ENCODE results near the gene CCDC92B.

The CCDC92B gene

DNA sequence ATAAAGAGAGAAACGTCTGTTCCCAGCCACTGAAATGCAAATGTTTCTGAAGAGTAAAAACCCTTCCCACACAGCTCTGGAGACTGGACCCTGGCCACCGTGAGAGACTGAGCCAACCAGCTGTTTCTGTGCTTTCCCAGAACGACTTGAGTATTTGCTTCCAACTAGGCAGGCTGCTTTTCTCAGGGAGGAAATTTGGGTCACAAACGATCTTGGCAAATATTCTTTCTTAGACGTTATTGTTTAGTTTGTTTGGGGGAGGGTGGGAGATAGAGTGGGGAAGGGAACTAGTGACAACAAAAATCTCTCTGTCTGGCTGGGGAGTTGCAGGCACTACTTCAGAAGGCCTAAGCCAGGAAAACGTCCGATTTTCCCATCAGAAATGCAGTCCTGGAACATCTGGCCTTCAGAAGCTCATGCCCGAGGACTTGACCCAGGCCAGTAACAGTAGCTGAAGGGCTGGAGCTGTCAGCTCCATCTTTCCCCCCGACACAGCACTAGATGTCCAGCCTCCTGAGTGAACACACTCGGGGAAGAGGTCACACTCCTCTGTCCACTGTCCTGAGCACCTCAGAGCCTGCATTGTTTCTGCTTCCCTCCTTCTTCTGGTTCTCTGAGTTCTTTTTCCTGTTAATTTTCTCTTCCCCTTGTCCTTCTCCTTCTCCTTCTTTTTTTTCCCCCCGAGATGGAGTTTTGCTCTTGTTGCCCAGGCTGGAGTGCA lies 4.0 kb downstream of the CCDC92B start:
- WGBS, 2 experiments = 67 to 73% methylated on average over 11 of the region's 11 CpGs

GRCh38 chr17:2737693-2738092 lies 11.8 kb downstream of the CCDC92B start:
- no peak overlapping the region for H3K27ac ChIP-seq (ENCODE audit: insufficient read depth, low read depth, low read length, poor library complexity, severe bottlenecking)
- no peaks in the 10 kb centered on the region for H3K9me3 ChIP-seq (ENCODE audit: control insufficient read depth, low read length)
- no peaks in the 10 kb centered on the region for H3K4me1 ChIP-seq (ENCODE audit: control insufficient read depth, insufficient read depth, low read length)
- no peak overlapping the region for H3K4me3 ChIP-seq (ENCODE audit: insufficient read depth, low read depth, low read length)
- no peaks in the 10 kb centered on the region for H3K36me3 ChIP-seq (ENCODE audit: control insufficient read depth, insufficient read depth, low read length)
- no peaks in the 10 kb centered on the region for H3K27me3 ChIP-seq (ENCODE audit: control insufficient read depth, insufficient read depth, low read length, poor library complexity, severe bottlenecking)
- 95% methylated on average over 15 of the region's 15 CpGs for WGBS, 2 experiments

More for the DNA sequence above, 4.0 kb downstream of the CCDC92B start:
- no peaks in the 10 kb centered on the region for H3K4me1 ChIP-seq (ENCODE audit: control insufficient read depth, insufficient read depth, low read length)
- H3K36me3 ChIP-seq (ENCODE audit: control insufficient read depth, insufficient read depth, low read length) = no peaks in the 10 kb centered on the region
- H3K4me3 ChIP-seq (ENCODE audit: insufficient read depth, low read depth, low read length) = no peak overlapping the region
- H3K27me3 ChIP-seq (ENCODE audit: control insufficient read depth, insufficient read depth, low read length, poor library complexity, severe bottlenecking) = peaks cover 20% of the 10 kb centered on the region
- H3K27ac ChIP-seq (ENCODE audit: insufficient read depth, low read depth, low read length, poor library complexity, severe bottlenecking) = no peak overlapping the region
- no peaks in the 10 kb centered on the region for H3K9me3 ChIP-seq (ENCODE audit: control insufficient read depth, low read length)

DNA sequence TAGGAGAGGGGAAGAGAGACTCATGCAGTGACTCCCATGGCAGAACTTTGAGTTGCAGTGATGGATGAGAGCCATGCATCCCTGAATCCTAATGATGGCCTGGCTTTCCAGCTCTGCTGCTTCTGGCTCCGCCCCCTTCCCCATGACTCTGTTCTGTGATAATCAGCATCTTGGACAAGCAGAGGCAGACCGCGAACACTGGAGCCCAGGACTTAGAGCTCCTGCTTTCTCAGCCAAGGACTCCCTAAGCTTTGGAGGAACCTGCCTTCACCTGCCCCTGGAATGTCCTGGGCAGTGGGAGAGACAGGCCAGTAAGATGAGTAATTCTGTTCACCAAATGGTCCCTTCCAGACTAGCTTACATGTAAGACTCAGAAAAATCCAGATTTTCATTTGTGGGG lies 12.5 kb downstream of the CCDC92B start:
- H3K36me3 ChIP-seq (ENCODE audit: control insufficient read depth, insufficient read depth, low read length) = no peaks in the 10 kb centered on the region
- H3K4me1 ChIP-seq (ENCODE audit: control insufficient read depth, insufficient read depth, low read length) = no peaks in the 10 kb centered on the region
- H3K27me3 ChIP-seq (ENCODE audit: control insufficient read depth, insufficient read depth, low read length, poor library complexity, severe bottlenecking) = no peaks in the 10 kb centered on the region
- 86 to 94% methylated on average over 3 of the region's 3 CpGs for whole genome bisulfite sequencing, 2 experiments
- no peak overlapping the region for H3K27ac ChIP-seq (ENCODE audit: insufficient read depth, low read depth, low read length, poor library complexity, severe bottlenecking)
- H3K4me3 ChIP-seq (ENCODE audit: insufficient read depth, low read depth, low read length) = no peak overlapping the region
- no peaks in the 10 kb centered on the region for H3K9me3 ChIP-seq (ENCODE audit: control insufficient read depth, low read length)

DNA sequence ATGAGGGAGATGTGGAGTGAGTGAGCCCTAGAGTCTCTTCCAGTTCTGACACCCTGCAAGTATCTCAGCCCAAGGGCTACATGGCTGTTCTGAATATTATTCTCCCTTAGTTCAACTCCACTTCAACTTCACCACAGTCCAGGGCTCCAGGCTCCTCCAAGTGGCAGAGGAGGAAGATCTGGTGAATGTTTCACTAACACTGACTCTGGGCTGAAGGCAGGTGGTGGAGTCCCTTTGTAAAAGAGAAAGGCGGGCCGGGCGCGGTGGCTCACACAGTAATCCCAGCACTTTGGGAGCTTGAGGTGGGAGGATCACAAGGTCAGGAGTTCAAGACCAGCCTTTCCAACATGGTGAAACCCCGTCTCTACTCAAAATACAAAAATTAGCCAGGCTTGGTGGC lies 13.6 kb downstream of the CCDC92B start:
- H3K27me3 ChIP-seq (ENCODE audit: control insufficient read depth, insufficient read depth, low read length, poor library complexity, severe bottlenecking) = no peaks in the 10 kb centered on the region
- no peaks in the 10 kb centered on the region for H3K4me1 ChIP-seq (ENCODE audit: control insufficient read depth, insufficient read depth, low read length)
- no peaks in the 10 kb centered on the region for H3K36me3 ChIP-seq (ENCODE audit: control insufficient read depth, insufficient read depth, low read length)
- H3K27ac ChIP-seq (ENCODE audit: insufficient read depth, low read depth, low read length, poor library complexity, severe bottlenecking) = no peak overlapping the region
- 94 to 95% methylated on average over 5 of the region's 5 CpGs for WGBS, 2 experiments
- H3K4me3 ChIP-seq (ENCODE audit: insufficient read depth, low read depth, low read length) = no peak overlapping the region
- no peaks in the 10 kb centered on the region for H3K9me3 ChIP-seq (ENCODE audit: control insufficient read depth, low read length)

- Histone ChIP-seq H3K27ac (ENCODE audit: insufficient read depth, low read depth, low read length, poor library complexity, severe bottlenecking) (no peak overlapping the region), H3K36me3 (ENCODE audit: control insufficient read depth, insufficient read depth, low read length) (no peaks in the 10 kb centered on the region), H3K4me1 (ENCODE audit: control insufficient read depth, insufficient read depth, low read length) (no peaks in the 10 kb centered on the region), H3K27me3 (ENCODE audit: control insufficient read depth, insufficient read depth, low read length, poor library complexity, severe bottlenecking) (no peaks in the 10 kb centered on the region), H3K9me3 (ENCODE audit: control insufficient read depth, low read length) (no peaks in the 10 kb centered on the region), H3K4me3 (ENCODE audit: insufficient read depth, low read depth, low read length) (no peak overlapping the region)
- WGBS, 2 experiments = 92 to 95% methylated on average over 10 of the region's 10 CpGs
Measured at GRCh38 chr17:2734939-2735338, 14.5 kb downstream of the CCDC92B start.

DNA sequence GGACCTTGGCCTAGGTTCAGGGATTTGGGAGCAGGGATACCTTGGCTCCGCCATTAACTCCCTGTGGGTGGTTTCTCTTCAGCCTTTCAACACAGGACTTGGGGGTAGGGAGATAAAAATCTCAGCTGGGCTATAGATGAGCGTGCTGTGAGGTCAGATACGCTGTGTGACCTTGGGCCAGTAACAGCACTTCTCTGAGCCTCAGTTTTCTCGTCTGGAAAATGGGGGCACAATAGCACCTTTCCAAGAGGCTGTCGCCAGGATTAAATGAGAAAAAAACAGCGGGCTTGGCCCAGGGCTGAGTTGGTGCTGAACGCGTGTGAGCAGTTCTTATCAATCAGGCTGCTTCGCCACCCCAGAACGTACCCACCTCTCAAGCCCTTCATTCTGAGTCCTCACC lies 17.6 kb downstream of the CCDC92B start:
- Histone ChIP-seq H3K27me3 (ENCODE audit: control insufficient read depth, insufficient read depth, low read length, poor library complexity, severe bottlenecking) (no peaks in the 10 kb centered on the region), H3K27ac (ENCODE audit: insufficient read depth, low read depth, low read length, poor library complexity, severe bottlenecking) (no peak overlapping the region), H3K4me1 (ENCODE audit: control insufficient read depth, insufficient read depth, low read length) (no peaks in the 10 kb centered on the region), H3K4me3 (ENCODE audit: insufficient read depth, low read depth, low read length) (no peak overlapping the region), H3K9me3 (ENCODE audit: control insufficient read depth, low read length) (no peaks in the 10 kb centered on the region), H3K36me3 (ENCODE audit: control insufficient read depth, insufficient read depth, low read length) (no peaks in the 10 kb centered on the region)
- 94 to 95% methylated on average over 10 of the region's 10 CpGs for WGBS, 2 experiments

DNA sequence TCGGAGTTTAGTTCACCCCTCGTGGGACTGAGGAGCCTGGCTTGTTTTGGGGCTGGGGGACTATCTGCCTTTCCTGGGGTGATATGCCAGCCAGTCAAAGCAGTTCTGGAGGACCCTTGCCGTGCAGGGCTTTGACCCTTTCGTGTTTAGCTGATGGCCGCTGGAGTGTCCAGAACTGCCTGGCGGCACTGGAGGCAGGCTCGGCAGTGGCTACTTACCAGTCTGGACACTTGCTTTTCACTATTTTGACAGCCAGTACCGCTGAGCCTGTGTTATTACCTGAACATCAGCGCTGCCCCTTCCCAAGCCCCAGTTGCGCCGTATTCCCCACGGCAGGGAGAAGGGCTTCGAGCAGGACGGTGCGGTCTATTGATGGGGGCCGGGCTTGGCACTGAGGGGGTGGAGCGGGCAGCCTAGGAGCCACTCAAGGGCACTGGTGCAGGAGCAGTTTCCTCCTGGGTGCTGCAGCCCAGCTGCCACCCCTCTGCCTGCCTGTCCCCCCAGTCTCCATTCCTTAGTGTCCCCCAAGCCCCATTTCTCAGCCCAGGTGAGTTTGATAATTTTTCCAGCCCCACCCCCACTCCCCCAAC lies 18.6 kb downstream of the CCDC92B start:
- 92 to 93% methylated on average over 17 of the region's 17 CpGs for WGBS, 2 experiments
- Histone ChIP-seq H3K4me3 (ENCODE audit: insufficient read depth, low read depth, low read length) (no peak overlapping the region), H3K27me3 (ENCODE audit: control insufficient read depth, insufficient read depth, low read length, poor library complexity, severe bottlenecking) (peaks cover under 1% of the 10 kb centered on the region)

DNA sequence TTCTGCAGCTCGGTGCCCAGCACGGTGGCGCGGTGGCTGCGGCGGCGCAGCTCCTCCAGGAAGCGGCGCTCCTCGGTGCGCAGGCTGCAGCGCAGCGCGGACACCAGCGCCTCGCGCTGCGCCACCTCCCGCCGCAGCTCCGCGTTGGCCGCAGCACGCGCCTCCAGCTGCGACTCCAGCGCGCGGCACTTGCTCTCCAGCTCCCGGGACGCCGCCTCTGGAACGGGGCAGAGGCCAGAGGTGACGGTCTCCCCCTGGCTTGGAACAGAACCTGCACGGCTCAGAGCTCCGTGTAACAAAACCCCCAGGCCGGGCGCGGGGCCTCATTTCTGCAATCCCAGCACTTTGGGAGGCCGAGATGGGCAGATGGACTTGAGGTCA lies 24.7 kb downstream of the CCDC92B start:
- H3K27me3 ChIP-seq (ENCODE audit: control insufficient read depth, insufficient read depth, low read length, poor library complexity, severe bottlenecking) = peaks cover 30% of the 10 kb centered on the region
- H3K9me3 ChIP-seq (ENCODE audit: control insufficient read depth, low read length) = no peaks in the 10 kb centered on the region
- peak overlapping the region; percentile 18 for H3K4me3 ChIP-seq (ENCODE audit: insufficient read depth, low read depth, low read length)
- H3K27ac ChIP-seq (ENCODE audit: insufficient read depth, low read depth, low read length, poor library complexity, severe bottlenecking) = no peak overlapping the region
- H3K36me3 ChIP-seq (ENCODE audit: control insufficient read depth, insufficient read depth, low read length) = no peaks in the 10 kb centered on the region
- 3 to 5% methylated on average over 40 of the region's 40 CpGs for WGBS, 2 experiments
- no peaks in the 10 kb centered on the region for H3K4me1 ChIP-seq (ENCODE audit: control insufficient read depth, insufficient read depth, low read length)

More for the DNA sequence above, 18.6 kb downstream of the CCDC92B start:
- no peaks in the 10 kb centered on the region for H3K4me1 ChIP-seq (ENCODE audit: control insufficient read depth, insufficient read depth, low read length)
- no peak overlapping the region for H3K27ac ChIP-seq (ENCODE audit: insufficient read depth, low read depth, low read length, poor library complexity, severe bottlenecking)
- H3K36me3 ChIP-seq (ENCODE audit: control insufficient read depth, insufficient read depth, low read length) = no peaks in the 10 kb centered on the region
- no peaks in the 10 kb centered on the region for H3K9me3 ChIP-seq (ENCODE audit: control insufficient read depth, low read length)

GRCh38 chr17:2723997-2724783 lies 25.3 kb downstream of the CCDC92B start:
- 1 to 2% methylated on average over 98 of the region's 98 CpGs for WGBS, 2 experiments
- no peak overlapping the region for H3K27ac ChIP-seq (ENCODE audit: insufficient read depth, low read depth, low read length, poor library complexity, severe bottlenecking)

GRCh38 chr17:2723505-2723996 lies 25.9 kb downstream of the CCDC92B start:
- Histone ChIP-seq H3K4me1 (ENCODE audit: control insufficient read depth, insufficient read depth, low read length) (no peaks in the 10 kb centered on the region), H3K27ac (ENCODE audit: insufficient read depth, low read depth, low read length, poor library complexity, severe bottlenecking) (no peak overlapping the region), H3K4me3 (ENCODE audit: insufficient read depth, low read depth, low read length) (peak overlapping the region; percentile 25), H3K9me3 (ENCODE audit: control insufficient read depth, low read length) (no peaks in the 10 kb centered on the region), H3K27me3 (ENCODE audit: control insufficient read depth, insufficient read depth, low read length, poor library complexity, severe bottlenecking) (peaks cover 30% of the 10 kb centered on the region), H3K36me3 (ENCODE audit: control insufficient read depth, insufficient read depth, low read length) (no peaks in the 10 kb centered on the region)
- WGBS, 2 experiments = 8 to 10% methylated on average over 18 of the region's 18 CpGs

More at GRCh38 chr17:2723997-2724783, 25.3 kb downstream of the CCDC92B start:
- Histone ChIP-seq H3K27me3 (ENCODE audit: control insufficient read depth, insufficient read depth, low read length, poor library complexity, severe bottlenecking) (peaks cover 30% of the 10 kb centered on the region), H3K9me3 (ENCODE audit: control insufficient read depth, low read length) (no peaks in the 10 kb centered on the region), H3K36me3 (ENCODE audit: control insufficient read depth, insufficient read depth, low read length) (no peaks in the 10 kb centered on the region), H3K4me3 (ENCODE audit: insufficient read depth, low read depth, low read length) (peak overlapping the region; percentile 25), H3K4me1 (ENCODE audit: control insufficient read depth, insufficient read depth, low read length) (no peaks in the 10 kb centered on the region)

All from ectodermal cell (in vitro differentiated cells).